A549 (cell line): Measurements from ENCODE around the gene WDR17.

Experiments used
- CBX2 ChIP-seq: fragments of 200-600 bp; sonication (generic); IDR thresholded peaks from 2 replicates; pipeline ENCODE4 v1.6.1; 2016; ENCODE audit warnings: low read depth, mild to moderate bottlenecking, borderline replicate concordance
- CHD2 ChIP-seq: fragments of 150-350 bp; IDR thresholded peaks from 2 replicates; pipeline ENCODE4 v1.6.1; 2014; ENCODE audit warnings: low read length; ENCODE audit not compliant: partially characterized antibody
- CHD4 ChIP-seq: fragments of 200-600 bp; sonication (generic); IDR thresholded peaks from 2 replicates; pipeline ENCODE4 v1.6.1; 2016; ENCODE audit warnings: antibody characterized with exemption, mild to moderate bottlenecking, borderline replicate concordance
- EP300 ChIP-seq, 2 experiments: fragments of >200 bp; sonication (Bioruptor Twin); formaldehyde crosslinking; IDR thresholded peaks; 2 replicates in 1 of 2; 3 replicates in 1 of 2; pipeline ENCODE4 v1.6.1; 2016 to 2017
- HDAC2 ChIP-seq: fragments of 200-600 bp; sonication (generic); IDR thresholded peaks from 2 replicates; pipeline ENCODE4 v1.6.1; 2016
- JUN ChIP-seq, 2 experiments: fragments of >200 bp; sonication (Bioruptor Twin); formaldehyde crosslinking; IDR thresholded peaks; 2 replicates in 1 of 2; 3 replicates in 1 of 2; pipeline ENCODE4 v1.6.1; 2016 to 2017
- MYC ChIP-seq: IDR thresholded peaks from 2 replicates; pipeline ENCODE4 v1.6.1; 2012; ENCODE audit warnings: mild to moderate bottlenecking, inconsistent platforms, low read length, improper control_type of control experiment, borderline replicate concordance
- SMC3 ChIP-seq: fragments of >200 bp; sonication (Bioruptor Twin); formaldehyde crosslinking; IDR thresholded peaks from 3 replicates; pipeline ENCODE4 v1.6.1; 2018; ENCODE audit warnings: inconsistent platforms
- TF ChIP-seq, protein P1 (sequence below): fragments of >200 bp; sonication (Bioruptor Twin); formaldehyde crosslinking; IDR thresholded peaks from 3 replicates; pipeline ENCODE4 v1.5.1; 2016

- TF ChIP-seq EP300 (IDR thresholded peaks at IDR 0.05): no peak
- no peak for TF ChIP-seq JUN (IDR thresholded peaks at IDR 0.05)
- TF ChIP-seq CHD4: no peak
- TF ChIP-seq, protein P1, sequence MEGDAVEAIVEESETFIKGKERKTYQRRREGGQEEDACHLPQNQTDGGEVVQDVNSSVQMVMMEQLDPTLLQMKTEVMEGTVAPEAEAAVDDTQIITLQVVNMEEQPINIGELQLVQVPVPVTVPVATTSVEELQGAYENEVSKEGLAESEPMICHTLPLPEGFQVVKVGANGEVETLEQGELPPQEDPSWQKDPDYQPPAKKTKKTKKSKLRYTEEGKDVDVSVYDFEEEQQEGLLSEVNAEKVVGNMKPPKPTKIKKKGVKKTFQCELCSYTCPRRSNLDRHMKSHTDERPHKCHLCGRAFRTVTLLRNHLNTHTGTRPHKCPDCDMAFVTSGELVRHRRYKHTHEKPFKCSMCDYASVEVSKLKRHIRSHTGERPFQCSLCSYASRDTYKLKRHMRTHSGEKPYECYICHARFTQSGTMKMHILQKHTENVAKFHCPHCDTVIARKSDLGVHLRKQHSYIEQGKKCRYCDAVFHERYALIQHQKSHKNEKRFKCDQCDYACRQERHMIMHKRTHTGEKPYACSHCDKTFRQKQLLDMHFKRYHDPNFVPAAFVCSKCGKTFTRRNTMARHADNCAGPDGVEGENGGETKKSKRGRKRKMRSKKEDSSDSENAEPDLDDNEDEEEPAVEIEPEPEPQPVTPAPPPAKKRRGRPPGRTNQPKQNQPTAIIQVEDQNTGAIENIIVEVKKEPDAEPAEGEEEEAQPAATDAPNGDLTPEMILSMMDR: no peak
- TF ChIP-seq CBX2: no peak
- no peak for TF ChIP-seq SMC3
- TF ChIP-seq CHD2: no peak
- TF ChIP-seq MYC: no peak
- TF ChIP-seq HDAC2: no peak
Measured at GRCh38 chr4:176038789-176039188, 26.9 kb upstream of the WDR17 start.
